ENCODE data around the gene NAA40. TPM values are rescaled to one million over a fixed set of nuclear protein-coding genes. Genes with fewer than 3 reads are reported as not detected.
A peak's percentile ranks its signal among the peaks of the same experiment; 100 is the strongest.

Gene NAA40
- total and polyA plus RNA-seq, 2 of the 13 experiments (the other 11 are each of a cell fraction or from before 2014, with no cell fraction given), result 11.1 to 17.9 TPM

- no peak for TF ChIP-seq ATAD3A (CRISPR knock-in tag; IDR thresholded peaks at IDR 0.05)
- peak; percentile 74 for TF ChIP-seq TOPORS (CRISPR knock-in tag; IDR thresholded peaks at IDR 0.05)
- peak; percentile 33; the same call in 1 of the 2 replicates for TF ChIP-seq HBP1 (CRISPR knock-in tag; IDR thresholded peaks at IDR 0.05; ENCODE audit: low read depth)
- no peak for TF ChIP-seq ZNF652 (CRISPR knock-in tag; IDR thresholded peaks at IDR 0.05; ENCODE audit: borderline replicate concordance, low read depth)
- TF ChIP-seq SRF (IDR thresholded peaks at IDR 0.05; ENCODE audit: low read depth, low read length), result no peak
- TF ChIP-seq MIER3 (CRISPR knock-in tag; IDR thresholded peaks at IDR 0.05; ENCODE audit: borderline replicate concordance), result no peak
- TF ChIP-seq ZNF75D (CRISPR knock-in tag; IDR thresholded peaks at IDR 0.05; ENCODE audit: borderline replicate concordance), result no peak
- TF ChIP-seq ZNF264 (CRISPR knock-in tag; IDR thresholded peaks at IDR 0.05), result peak; percentile 46; the same call in 1 of the 2 replicates
- TF ChIP-seq ZEB1 (IDR thresholded peaks at IDR 0.05; ENCODE audit: insufficient replicate concordance, low read depth), result no peak
- no peak for TF ChIP-seq HNF4G (IDR thresholded peaks at IDR 0.05; ENCODE audit: borderline replicate concordance, low read depth, low read length)
- no peak for TF ChIP-seq HNF4G (CRISPR knock-in tag; IDR thresholded peaks at IDR 0.05; ENCODE audit: borderline replicate concordance, low read depth)
- peak; percentile 64; the same call in 1 of the 2 replicates for TF ChIP-seq REL (CRISPR knock-in tag; conservative IDR thresholded peaks at IDR 0.05)
- peak; percentile 98 for TF ChIP-seq GABPB1 (CRISPR knock-in tag; IDR thresholded peaks at IDR 0.05)
- no peak for TF ChIP-seq RNF2 (conservative IDR thresholded peaks at IDR 0.05; ENCODE audit: low read depth)
- no peak for TF ChIP-seq ZNF513 (CRISPR knock-in tag; conservative IDR thresholded peaks at IDR 0.05)
- TF ChIP-seq CEBPB (IDR thresholded peaks at IDR 0.05; ENCODE audit: borderline replicate concordance, low read depth, low read length), result no peak
- TF ChIP-seq MZF1 (CRISPR knock-in tag; IDR thresholded peaks at IDR 0.05; ENCODE audit: borderline replicate concordance), result no peak
- TF ChIP-seq HOXA5 (CRISPR knock-in tag; IDR thresholded peaks at IDR 0.05), result peak; percentile 92; the same call in 1 of the 2 replicates
- TF ChIP-seq ZNF740 (CRISPR knock-in tag; IDR thresholded peaks at IDR 0.05), result 0 out of 2 replicates have a peak, but pooled peaks have one; percentile 50
- no peak for TF ChIP-seq ZNF3 (CRISPR knock-in tag; IDR thresholded peaks at IDR 0.05)
- TF ChIP-seq ZMAT3 (CRISPR knock-in tag; conservative IDR thresholded peaks at IDR 0.05), result 0 out of 2 replicates have a peak, but pooled peaks have one; percentile 80
- 0 out of 2 replicates have a peak, but pooled peaks have one; percentile 30 for TF ChIP-seq ZNF280D (CRISPR knock-in tag; IDR thresholded peaks at IDR 0.05)
- TF ChIP-seq NPAS2 (CRISPR knock-in tag; IDR thresholded peaks at IDR 0.05; ENCODE audit: borderline replicate concordance), result no peak
- no peak for TF ChIP-seq ZFP36L1 (CRISPR knock-in tag; IDR thresholded peaks at IDR 0.05)
Observed at GRCh38 chr11:63986156-63986931, 47.5 kb downstream of the NAA40 start, which contains the start of gene OTUB1 (continued).
